Breast epithelium (tissue), 3 donors: ENCODE data around the gene STIM1.

Experiments used
- POLR2A ChIP-seq: fragments of 450-650 bp; IDR thresholded peaks from one replicate; pipeline ENCODE4 v1.6.1; 2016; ENCODE audit warnings: antibody characterized with exemption, mild to moderate bottlenecking, moderate library complexity
- POLR2AphosphoS5 ChIP-seq, 3 donors: sonication (generic); formaldehyde crosslinking; IDR thresholded peaks; one replicate each; pipeline ENCODE4 v1.6.1; 2017; ENCODE audit warnings: antibody characterized with exemption in 3 of 3
- TF ChIP-seq, protein P1 (sequence below), 3 donors: fragments of 450-650 bp; IDR thresholded peaks; one replicate each; pipeline ENCODE4 v1.5.1; 2016 to 2017; ENCODE audit warnings: antibody characterized with exemption in 3 of 3, mild to moderate bottlenecking in 3 of 3, moderate library complexity in 3 of 3

DNA sequence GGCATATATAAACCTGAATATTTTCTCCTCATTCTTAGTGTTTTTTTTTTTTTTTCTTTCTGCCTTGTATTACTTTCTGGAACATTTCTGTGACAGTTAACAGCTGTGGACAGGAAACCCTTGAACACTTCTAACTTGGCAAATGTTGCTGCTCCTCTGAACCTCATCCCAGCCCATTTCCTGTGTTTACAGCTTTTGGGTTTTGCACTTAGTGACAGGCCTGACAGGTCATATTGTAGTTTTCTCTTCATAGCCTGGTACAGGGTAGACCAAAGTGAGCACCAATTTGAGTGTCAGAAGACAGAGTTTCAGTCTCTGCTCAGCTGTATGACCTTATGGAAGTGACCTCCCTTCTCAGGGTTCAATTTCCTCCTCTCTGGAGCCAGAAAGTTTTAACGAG, 91.6 kb downstream of the STIM1 start:
- TF ChIP-seq, protein P1, sequence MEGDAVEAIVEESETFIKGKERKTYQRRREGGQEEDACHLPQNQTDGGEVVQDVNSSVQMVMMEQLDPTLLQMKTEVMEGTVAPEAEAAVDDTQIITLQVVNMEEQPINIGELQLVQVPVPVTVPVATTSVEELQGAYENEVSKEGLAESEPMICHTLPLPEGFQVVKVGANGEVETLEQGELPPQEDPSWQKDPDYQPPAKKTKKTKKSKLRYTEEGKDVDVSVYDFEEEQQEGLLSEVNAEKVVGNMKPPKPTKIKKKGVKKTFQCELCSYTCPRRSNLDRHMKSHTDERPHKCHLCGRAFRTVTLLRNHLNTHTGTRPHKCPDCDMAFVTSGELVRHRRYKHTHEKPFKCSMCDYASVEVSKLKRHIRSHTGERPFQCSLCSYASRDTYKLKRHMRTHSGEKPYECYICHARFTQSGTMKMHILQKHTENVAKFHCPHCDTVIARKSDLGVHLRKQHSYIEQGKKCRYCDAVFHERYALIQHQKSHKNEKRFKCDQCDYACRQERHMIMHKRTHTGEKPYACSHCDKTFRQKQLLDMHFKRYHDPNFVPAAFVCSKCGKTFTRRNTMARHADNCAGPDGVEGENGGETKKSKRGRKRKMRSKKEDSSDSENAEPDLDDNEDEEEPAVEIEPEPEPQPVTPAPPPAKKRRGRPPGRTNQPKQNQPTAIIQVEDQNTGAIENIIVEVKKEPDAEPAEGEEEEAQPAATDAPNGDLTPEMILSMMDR (IDR thresholded peaks at IDR 0.05), result no peak
- TF ChIP-seq POLR2A (no peak), POLR2AphosphoS5 (IDR thresholded peaks at IDR 0.05) (no peak)
